Measurements from ENCODE around the gene METRNL.

METRNL gene

GRCh38 chr17:83106056-83106588 lies 26.7 kb downstream of the METRNL start:
- H3K27ac ChIP-seq: no peak overlapping the region
- TF ChIP-seq, protein P1, sequence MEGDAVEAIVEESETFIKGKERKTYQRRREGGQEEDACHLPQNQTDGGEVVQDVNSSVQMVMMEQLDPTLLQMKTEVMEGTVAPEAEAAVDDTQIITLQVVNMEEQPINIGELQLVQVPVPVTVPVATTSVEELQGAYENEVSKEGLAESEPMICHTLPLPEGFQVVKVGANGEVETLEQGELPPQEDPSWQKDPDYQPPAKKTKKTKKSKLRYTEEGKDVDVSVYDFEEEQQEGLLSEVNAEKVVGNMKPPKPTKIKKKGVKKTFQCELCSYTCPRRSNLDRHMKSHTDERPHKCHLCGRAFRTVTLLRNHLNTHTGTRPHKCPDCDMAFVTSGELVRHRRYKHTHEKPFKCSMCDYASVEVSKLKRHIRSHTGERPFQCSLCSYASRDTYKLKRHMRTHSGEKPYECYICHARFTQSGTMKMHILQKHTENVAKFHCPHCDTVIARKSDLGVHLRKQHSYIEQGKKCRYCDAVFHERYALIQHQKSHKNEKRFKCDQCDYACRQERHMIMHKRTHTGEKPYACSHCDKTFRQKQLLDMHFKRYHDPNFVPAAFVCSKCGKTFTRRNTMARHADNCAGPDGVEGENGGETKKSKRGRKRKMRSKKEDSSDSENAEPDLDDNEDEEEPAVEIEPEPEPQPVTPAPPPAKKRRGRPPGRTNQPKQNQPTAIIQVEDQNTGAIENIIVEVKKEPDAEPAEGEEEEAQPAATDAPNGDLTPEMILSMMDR (IDR thresholded peaks at IDR 0.05): no peak
- no peak for TF ChIP-seq ZFX (IDR thresholded peaks at IDR 0.05; ENCODE audit: borderline replicate concordance)

- no peak overlapping the region for H3K27ac ChIP-seq
- TF ChIP-seq, protein P1 (IDR thresholded peaks at IDR 0.05): no peak
- no peak for TF ChIP-seq ZFX (IDR thresholded peaks at IDR 0.05; ENCODE audit: borderline replicate concordance)
Observed at GRCh38 chr17:83106913-83107655, 27.7 kb downstream of the METRNL start.

GRCh38 chr17:83107656-83108048 lies 28.2 kb downstream of the METRNL start:
- no peak for TF ChIP-seq ZFX (IDR thresholded peaks at IDR 0.05; ENCODE audit: borderline replicate concordance)
- TF ChIP-seq, protein P1 (IDR thresholded peaks at IDR 0.05): no peak
- no peak overlapping the region for H3K27ac ChIP-seq

- no peak overlapping the region for H3K27ac ChIP-seq
- TF ChIP-seq, protein P1 (IDR thresholded peaks at IDR 0.05): no peak
- TF ChIP-seq ZFX (IDR thresholded peaks at IDR 0.05; ENCODE audit: borderline replicate concordance): no peak
Observed at GRCh38 chr17:83108709-83109108, 29.3 kb downstream of the METRNL start.

- H3K27ac ChIP-seq: no peak overlapping the region
- no peak for TF ChIP-seq ZFX (IDR thresholded peaks at IDR 0.05; ENCODE audit: borderline replicate concordance)
- TF ChIP-seq, protein P1 (IDR thresholded peaks at IDR 0.05): no peak
Observed at GRCh38 chr17:83109386-83109785, 30.0 kb downstream of the METRNL start.

DNA sequence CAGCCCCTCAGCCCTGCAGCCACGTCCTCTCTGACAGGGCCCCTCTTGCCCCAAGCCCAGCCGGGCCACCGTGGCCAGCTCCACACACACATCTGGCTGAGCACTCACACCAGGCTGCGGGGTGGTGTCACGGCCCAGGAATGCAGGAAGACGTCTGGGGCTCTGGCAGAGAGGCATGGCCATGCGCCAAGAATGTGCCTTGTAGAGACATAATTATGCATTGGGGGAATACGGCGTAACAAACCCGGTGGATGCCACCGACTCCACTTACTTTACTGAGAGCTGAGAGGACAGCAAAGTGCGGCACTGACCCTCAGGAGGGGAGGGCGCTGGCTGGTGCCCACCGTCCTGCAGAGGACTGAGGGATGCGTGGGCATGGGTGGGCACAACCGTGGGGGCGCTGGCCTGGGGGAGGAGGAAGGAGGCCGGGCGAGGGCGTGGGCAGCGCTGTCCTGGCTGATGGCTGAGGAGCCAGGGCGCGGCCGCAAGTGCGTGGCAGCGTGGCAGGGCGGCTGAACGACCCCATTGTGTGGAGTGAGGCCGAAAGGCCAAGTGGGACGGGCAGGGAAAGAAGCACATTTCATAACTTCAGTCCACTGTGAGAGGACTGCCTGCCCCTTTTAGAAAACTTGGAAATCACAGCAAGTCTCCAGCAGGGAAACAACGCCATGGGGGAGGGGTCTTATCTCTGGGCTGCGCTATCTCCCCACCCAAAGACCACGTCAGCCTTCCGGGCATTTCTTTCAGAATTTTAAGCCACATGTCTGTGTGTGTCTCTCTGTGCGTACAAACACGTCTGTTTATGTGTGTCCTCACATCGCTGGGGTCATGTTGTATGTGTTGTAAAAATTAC lies 30.6 kb downstream of the METRNL start:
- no peak overlapping the region for H3K27ac ChIP-seq
- TF ChIP-seq, protein P1 (IDR thresholded peaks at IDR 0.05): no peak
- no peak for TF ChIP-seq ZFX (IDR thresholded peaks at IDR 0.05; ENCODE audit: borderline replicate concordance)

All from 22Rv1 (cell line).